NCI-H2196 treated with DMSO at 0.1 percent for 48 hours (cell line): ENCODE measurements around the gene ELL2.
"Not testable (repeated sequence)": the region's sequence is repeated elsewhere in the genome, so short reads cannot be mapped to it uniquely, and the experiment has no call there.

Experiments
- DNase-seq: peaks from one replicate; lab custom pipeline; 2025; ENCODE audit not compliant: unreplicated experiment; lab: John Stamatoyannopoulos, UW

Gene ELL2

DNA sequence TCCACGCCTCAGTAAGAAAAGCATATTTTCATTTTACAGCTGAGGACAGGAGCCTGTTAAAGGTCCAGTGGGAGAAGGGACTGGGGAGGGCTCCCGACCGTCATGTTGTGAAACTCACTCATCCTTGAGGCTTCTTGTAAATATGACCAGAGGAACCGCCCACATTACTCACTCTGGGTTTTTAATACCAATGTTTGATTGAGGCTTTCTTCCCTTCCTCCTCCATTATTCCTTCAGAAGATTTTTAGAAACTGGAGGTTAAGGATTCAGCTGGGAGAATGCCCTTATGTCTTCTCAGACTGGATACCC, 77.7 kb downstream of the ELL2 start:
- DNase-seq = no peak

GRCh38 chr5:95883185-95884016, 78.2 kb downstream of the ELL2 start:
- no peak for DNase-seq

GRCh38 chr5:95881833-95882232, 79.8 kb downstream of the ELL2 start:
- DNase-seq = no peak

DNA sequence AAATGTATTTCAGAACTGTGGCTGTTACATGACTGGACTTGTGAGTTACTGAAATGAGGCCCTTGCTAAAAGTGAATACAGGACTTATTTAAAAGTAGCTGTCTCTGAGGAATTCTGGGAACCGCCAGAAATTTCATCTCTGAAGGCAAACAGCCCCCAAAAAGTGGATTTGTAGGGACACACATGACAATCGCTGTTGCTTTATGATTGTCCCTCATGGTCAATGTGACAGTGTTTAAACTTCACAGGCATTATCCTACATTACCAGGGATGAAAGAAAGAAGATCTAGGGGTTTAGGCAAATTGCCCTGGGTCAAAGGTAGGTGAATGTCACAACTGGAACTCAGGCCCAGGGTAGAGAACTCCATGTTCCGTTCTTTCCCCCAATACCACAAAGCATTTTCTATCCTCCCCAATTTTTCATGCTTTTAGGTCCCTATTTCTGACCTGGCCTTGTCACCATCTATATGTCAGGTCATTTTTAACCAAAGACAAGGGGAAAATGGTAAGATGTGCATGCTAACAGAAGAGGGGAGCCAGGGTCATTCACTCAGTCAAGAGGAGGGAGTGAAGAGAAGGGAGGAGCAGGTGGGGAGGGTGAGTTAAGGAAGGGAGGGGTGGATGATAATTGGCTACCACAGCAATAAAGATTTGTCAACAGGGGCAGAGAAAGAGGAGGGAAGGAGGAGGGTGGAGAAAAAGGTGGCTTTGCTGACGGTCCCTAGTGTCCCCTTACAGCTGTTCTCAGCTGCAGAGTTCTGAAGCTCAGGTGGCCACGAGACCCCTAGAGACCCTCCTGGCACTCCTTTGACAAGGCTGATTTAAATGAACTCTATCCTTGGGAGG, 81.3 kb downstream of the ELL2 start:
- no peak for DNase-seq

DNA sequence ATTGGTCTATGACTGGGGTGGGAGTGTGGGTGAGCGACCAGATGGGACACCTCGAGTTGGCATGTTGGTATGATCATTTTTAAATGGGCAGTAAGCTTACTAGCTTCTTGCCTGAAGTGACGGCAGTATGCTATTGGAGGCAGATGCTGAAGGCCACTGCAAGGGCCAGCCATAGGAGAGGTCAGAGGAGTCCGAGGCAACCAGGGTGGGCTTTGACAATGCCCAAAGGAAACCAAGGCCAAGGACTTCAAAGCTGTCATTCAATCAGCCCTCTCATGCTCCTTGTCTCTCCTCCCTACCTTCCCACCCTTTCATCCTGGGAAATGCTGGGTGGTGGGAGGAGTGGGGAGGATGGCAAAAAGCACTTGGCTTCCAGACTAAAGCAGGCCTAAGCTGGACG, 82.0 kb downstream of the ELL2 start:
- DNase-seq = no peak

GRCh38 chr5:95878417-95879323, 83.0 kb downstream of the ELL2 start:
- DNase-seq = no peak

- no peak for DNase-seq
These were observed 84.9 kb downstream of the ELL2 start for GRCh38 chr5:95876782-95877181.

GRCh38 chr5:95874246-95874645, 87.4 kb downstream of the ELL2 start:
- no peak for DNase-seq

GRCh38 chr5:95873351-95873750, 88.3 kb downstream of the ELL2 start:
- no peak for DNase-seq

DNA sequence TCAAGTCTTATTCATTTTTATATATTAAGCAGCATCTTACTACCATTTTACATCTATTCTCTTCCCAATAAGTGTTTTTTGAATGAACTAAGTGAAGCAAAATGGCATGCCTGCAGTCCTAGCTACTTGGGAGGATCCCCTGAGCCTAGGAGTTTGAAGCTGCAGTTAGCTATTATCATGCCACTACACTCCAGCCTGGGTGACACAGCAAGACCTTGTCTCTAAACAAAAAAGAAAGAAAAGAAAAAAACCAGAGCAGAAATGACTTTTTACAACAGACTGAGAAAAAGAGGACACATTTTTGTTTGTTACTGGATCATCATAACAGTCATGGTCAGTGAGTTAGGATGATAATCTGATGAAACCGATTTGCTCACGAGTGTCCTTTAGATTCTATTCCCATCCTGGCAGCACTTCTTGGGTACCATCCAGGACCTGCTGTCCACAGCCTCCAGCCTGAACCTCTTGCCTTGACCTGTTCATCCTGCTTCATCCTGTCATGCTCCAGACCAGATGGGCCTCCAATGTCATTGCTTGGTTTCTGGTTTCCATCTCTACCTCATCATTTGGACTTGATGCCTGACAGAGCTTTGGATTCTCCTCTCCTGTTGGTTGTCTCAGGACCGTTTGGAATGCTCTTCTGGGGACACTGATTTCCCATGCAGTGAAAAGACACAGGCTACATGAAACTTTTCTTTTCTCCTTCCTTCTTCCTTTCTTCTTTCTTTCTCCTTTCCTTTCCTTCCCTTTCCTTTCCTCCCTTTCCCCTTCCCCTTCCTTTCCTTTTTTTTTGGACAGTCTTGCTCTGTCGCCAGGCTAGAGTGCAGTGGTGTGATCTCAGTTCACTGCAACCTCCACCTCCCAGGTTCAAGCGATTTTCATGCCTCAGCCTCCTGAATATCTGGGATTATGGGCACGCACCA, 89.0 kb downstream of the ELL2 start:
- no peak for DNase-seq

DNA sequence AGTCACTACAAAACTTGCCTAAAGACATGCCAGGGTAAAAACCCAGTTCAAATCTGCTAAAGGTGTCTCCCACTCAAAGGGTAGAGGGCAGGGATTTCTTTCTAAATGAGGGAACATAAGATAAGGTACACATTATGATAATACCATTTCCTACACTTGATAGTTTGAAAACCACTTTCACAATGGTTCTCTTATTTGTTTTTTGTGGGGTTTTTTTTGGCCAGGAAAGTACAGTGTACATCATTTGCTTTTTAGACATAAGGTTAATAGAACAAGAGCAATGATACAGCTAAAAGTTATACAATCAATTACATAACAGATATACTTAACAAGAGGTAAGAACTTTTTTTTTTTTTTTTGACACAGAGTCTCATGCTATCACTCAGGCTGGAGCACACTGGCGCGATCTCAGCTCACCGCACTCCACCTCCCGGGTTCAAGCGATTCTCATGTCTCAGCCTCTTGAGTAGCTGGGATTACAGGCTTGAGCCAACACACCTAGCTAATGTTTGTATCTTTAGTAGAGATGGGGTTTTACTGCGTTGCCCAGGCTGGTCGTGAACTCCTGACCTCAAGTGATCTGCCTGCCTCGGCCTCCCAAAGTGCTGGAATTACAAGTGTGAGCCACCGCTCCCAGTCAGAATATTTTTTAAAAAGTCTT, 90.4 kb downstream of the ELL2 start:
- no peak for DNase-seq

GRCh38 chr5:95870105-95870672, 91.5 kb downstream of the ELL2 start:
- DNase-seq = no peak

DNA sequence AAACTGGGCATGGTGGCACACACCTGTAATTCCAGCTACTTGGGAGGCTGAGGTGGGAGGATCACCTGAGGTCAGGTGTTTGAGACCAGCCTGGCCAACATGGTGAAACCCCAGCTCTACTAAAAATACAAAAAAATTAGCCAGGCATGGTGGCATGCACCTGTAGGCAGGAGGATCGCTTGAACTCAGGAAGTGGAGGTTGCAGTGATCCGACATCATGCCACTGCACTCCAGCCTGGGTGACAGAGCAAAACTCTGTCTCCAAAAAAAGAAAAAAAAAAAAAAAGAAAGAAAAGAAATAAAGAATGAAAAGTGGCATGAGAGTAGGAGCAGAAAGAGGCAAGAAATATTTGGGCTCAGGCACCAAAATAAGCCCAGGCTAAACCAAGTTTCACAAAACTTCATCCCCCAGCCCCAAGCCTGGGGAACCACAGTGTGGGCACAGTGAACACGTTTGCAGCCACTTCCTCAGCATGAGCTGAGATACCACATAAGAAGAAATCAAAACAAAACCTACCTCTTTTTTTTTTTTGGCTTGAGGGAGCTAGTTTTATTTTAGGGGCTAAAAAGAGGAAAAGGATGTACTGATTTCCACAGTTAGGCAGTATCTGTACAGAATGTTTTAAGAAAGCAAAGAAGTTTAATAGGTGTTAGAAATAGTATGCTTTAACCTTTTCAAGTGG, 92.3 kb downstream of the ELL2 start:
- not testable (repeated sequence) for DNase-seq

GRCh38 chr5:95868136-95868535, 93.5 kb downstream of the ELL2 start:
- no peak for DNase-seq

DNA sequence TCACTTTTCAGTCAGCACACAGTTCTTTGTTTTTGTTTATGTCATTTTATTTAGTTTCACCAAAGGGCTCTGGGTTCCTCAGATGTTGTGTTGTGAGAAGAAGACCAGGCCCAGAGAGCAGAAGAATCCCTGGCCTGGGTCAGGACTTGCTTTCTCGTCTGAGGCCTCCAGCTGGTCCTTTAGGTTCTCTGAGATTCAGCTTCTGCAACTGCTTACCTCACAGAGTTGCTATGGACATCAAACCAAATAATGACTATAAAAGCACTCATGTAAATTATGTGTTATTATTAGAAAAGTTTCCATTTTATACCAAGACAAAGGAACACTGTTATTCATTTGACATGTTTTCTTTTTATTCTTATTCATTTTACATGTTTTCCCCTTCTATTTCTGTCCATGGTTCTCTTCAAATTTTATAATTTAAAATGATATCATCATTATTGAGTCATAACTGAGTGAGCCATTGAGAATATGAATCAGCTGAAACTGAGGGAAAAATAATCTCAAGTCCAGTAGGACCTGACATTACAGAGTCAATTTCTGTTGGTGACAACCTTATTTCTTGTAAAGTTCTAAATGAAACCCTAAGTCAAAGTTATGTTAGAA, 95.1 kb downstream of the ELL2 start:
- no peak for DNase-seq

DNA sequence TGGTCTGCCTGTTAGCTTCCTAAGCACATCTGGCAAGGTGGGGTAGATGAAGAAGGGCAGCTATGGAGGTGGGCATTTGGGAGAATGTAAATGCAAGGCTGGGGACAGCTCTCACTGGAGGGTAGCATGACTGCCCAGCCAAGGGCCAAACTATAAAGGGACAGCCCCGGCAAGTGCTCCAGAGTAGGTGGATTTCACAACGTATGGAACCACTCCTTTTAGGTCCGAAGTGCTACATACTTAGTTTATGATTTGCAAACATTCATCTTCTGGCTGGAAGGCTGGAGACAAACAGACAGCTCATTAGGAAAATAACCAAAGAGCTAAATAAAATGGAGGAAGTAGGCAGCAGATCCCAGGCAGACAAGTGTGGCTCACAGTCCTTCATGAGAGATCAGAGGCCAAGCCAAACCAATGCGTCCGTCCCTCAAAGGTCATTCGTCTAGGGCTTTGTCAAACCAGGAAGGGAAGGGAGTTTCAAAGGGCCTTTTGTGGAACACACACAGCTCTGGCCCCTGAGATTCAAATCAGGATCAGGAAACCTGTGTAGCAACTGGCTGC, 96.6 kb downstream of the ELL2 start:
- DNase-seq = no peak

DNA sequence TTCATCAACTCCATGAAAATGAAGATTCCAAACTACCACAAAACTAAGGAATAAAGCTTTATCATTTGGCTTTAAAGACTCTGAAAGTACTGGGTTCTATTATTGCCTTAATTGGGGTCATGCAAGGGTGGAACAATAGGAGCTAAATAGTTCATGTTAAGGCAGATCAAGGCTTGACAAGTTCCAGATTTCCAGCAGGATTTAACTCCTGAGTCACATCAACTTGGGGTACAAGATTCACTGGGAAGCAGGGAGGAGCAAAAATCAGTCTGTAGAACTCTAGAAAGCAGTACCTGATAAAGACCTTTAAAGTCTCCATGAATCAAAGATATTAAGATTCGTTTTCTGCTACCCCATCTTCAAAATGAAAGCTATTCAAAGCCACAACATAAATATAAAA, 97.2 kb downstream of the ELL2 start:
- DNase-seq = no peak

- no peak for DNase-seq
These were observed 98.3 kb downstream of the ELL2 start for GRCh38 chr5:95863383-95863757.
